Measurements from ENCODE around the gene PAX5. TPM values are rescaled to one million over a fixed set of nuclear protein-coding genes. Genes with fewer than 3 reads are reported as not detected.

The PAX5 gene
- total RNA-seq, 1 experiment from 2014 or later, result 0.39 TPM

- no peak overlapping the region for H3K27ac Mint-ChIP-seq
- no peak overlapping the region for H3K27ac ChIP-seq (ENCODE audit: insufficient read length, low read depth, low read length)
Observed at GRCh38 chr9:36894695-36895310, 139.3 kb downstream of the PAX5 start.

More at GRCh38 chr9:36894695-36895310, 139.3 kb downstream of the PAX5 start:
- Histone ChIP-seq H4K8ac (replicated peaks; ENCODE audit: insufficient read length, low read depth, low read length) (no peak overlapping the region), H4K20me1 (ENCODE audit: control insufficient read depth, insufficient read depth, insufficient read length) (no peaks in the 10 kb centered on the region), H4K5ac (ENCODE audit: insufficient read length, low read depth, low read length) (no peak overlapping the region), H3K4me1 (ENCODE audit: insufficient read depth, low read length) (no peaks in the 10 kb centered on the region), H2BK5ac (ENCODE audit: insufficient read length, low read length) (no peak overlapping the region), H3K9me3 (ENCODE audit: control insufficient read depth, low read depth, low read length) (no peaks in the 10 kb centered on the region), H2BK120ac (ENCODE audit: low read depth, low read length, poor library complexity, severe bottlenecking) (no peak overlapping the region), H3K56ac (ENCODE audit: insufficient read length, low read depth, low read length) (no peak overlapping the region), H3K23ac (ENCODE audit: insufficient read length, low read depth, low read length) (no peak overlapping the region), H3K4ac (ENCODE audit: low read depth, low read length) (no peak overlapping the region), H3K4me2 (ENCODE audit: insufficient read depth, insufficient read length, low read length) (no peak overlapping the region), H2BK15ac (ENCODE audit: low read depth, low read length) (no peak overlapping the region), H2BK20ac (ENCODE audit: low read depth, low read length, poor library complexity, severe bottlenecking) (no peak overlapping the region), H2BK12ac (ENCODE audit: insufficient read length, low read depth, low read length) (no peak overlapping the region), H3T11ph (ENCODE audit: low read length) (no peak overlapping the region), H4K91ac (ENCODE audit: insufficient read length, low read depth, low read length) (no peak overlapping the region), H3K23me2 (ENCODE audit: insufficient read length, low read depth, low read length, poor library complexity, severe bottlenecking) (no peaks in the 10 kb centered on the region), H2AFZ (ENCODE audit: low read length) (no peak overlapping the region), H3K9ac (ENCODE audit: extremely low read depth, insufficient read length, low read length) (no peak overlapping the region), H3K79me2 (ENCODE audit: insufficient read depth, low read length) (no peaks in the 10 kb centered on the region), H3K14ac (ENCODE audit: insufficient read depth, low read length) (no peak overlapping the region), H2AK5ac (ENCODE audit: insufficient read length, low read length) (no peak overlapping the region), H3K18ac (ENCODE audit: insufficient read length, low read depth, low read length) (no peak overlapping the region), H3K79me1 (ENCODE audit: insufficient read depth, low read depth, low read length, poor library complexity, severe bottlenecking) (no peaks in the 10 kb centered on the region), H3K27me3 (ENCODE audit: insufficient read depth, low read length) (no peaks in the 10 kb centered on the region; the same call in 1 of the 2 replicates)
- no CpG with 5 or more reads among the region's 23 CpGs for WGBS (ENCODE audit: extremely low coverage, insufficient read length, low lambda C conversion rate)
- TF ChIP-seq CTCF (conservative IDR thresholded peaks at IDR 0.05), result no peak
- Mint-ChIP-seq H3K27me3 (ENCODE audit: low read depth) (peaks cover 4% of the 10 kb centered on the region), H3K4me3 (no peak overlapping the region), H3K36me3 (ENCODE audit: insufficient read depth in 1 of 3, low read depth in 3 of 3) (no peaks in the 10 kb centered on the region), H3K9me3 (no peaks in the 10 kb centered on the region), H3K4me1 (peaks cover 16 to 33% of the 10 kb centered on the region in 2 experiments)
- DNase-seq, result peak; percentile 21
